Astrocyte of the cerebellum (primary cell): ENCODE measurements around the gene DDX4.

Source experiments
- DNase-seq: peaks from one replicate; pipeline ENCODE4 v3.0.0-alpha.2; 2011; ENCODE audit warnings: low read depth
- H3K4me3 ChIP-seq: 2 replicates; pipeline ENCODE4 v1.5.1; 2011; ENCODE audit warnings: mild to moderate bottlenecking, low read depth, low read length, moderate library complexity
- CTCF ChIP-seq: IDR thresholded peaks from 2 replicates; pipeline ENCODE4 v1.5.1; 2012; ENCODE audit warnings: low read length, low read depth, moderate library complexity, mild to moderate bottlenecking; ENCODE audit errors: missing control alignments
- in situ Hi-C: cut with HindIII; loops from 2 replicates; pipeline ENCODE4 v1.10.0; 2017; ENCODE audit warnings: low sequenced_read_pairs

DDX4 gene

GRCh38 chr5:55724281-55724680, 13.6 kb upstream of the DDX4 start:
- H3K4me3 ChIP-seq, result no peak overlapping the region
- in situ Hi-C loops, result no loop called here
- no peak for DNase-seq
- no peak for TF ChIP-seq CTCF

- H3K4me3 ChIP-seq, result no peak overlapping the region
- DNase-seq, result no peak
- in situ Hi-C loops, result no loop called here
- TF ChIP-seq CTCF, result no peak
Observed at GRCh38 chr5:55731848-55732247, 6.0 kb upstream of the DDX4 start.

- no peak for DNase-seq
- no peak overlapping the region for H3K4me3 ChIP-seq
- in situ Hi-C loops, result no loop called here
- TF ChIP-seq CTCF, result no peak
Observed at GRCh38 chr5:55732585-55732984, 5.3 kb upstream of the DDX4 start.

GRCh38 chr5:55734658-55735057, 3.2 kb upstream of the DDX4 start:
- H3K4me3 ChIP-seq, result no peak overlapping the region
- DNase-seq, result no peak
- no peak for TF ChIP-seq CTCF
- in situ Hi-C loops, result no loop called here

- TF ChIP-seq CTCF, result no peak
- in situ Hi-C loops, result no loop called here
- no peak overlapping the region for H3K4me3 ChIP-seq
- DNase-seq, result no peak
Observed at GRCh38 chr5:55742778-55743177, 4.9 kb downstream of the DDX4 start.

- no peak for TF ChIP-seq CTCF
- no peak for DNase-seq
- in situ Hi-C loops, result no loop called here
- H3K4me3 ChIP-seq, result no peak overlapping the region
Observed at GRCh38 chr5:55747778-55748318, 10.0 kb downstream of the DDX4 start.

- in situ Hi-C loops, result no loop called here
- TF ChIP-seq CTCF, result no peak
- no peak overlapping the region for H3K4me3 ChIP-seq
- no peak for DNase-seq
Observed at GRCh38 chr5:55749387-55749786, 11.5 kb downstream of the DDX4 start.
